OCI-LY7 (cell line): ENCODE data around the gene PRDM7. TPM values are rescaled to one million over a fixed set of nuclear protein-coding genes. Genes with fewer than 3 reads are reported as not detected.
A peak's percentile ranks its signal among the peaks of the same experiment; 100 is the strongest.

ENCODE experiments used
- BruUV-seq: library from RNA; stranded (reverse); fragments of 400-500 nt; replicated peaks from 2 replicates; lab custom pipeline; 2021; lab: Mats Ljungman, UMichigan
- CTCF ChIA-PET: fragments of 300-600 bp; sonication (Branson Sonifier 250); formaldehyde crosslinking; loops from one replicate; lab custom pipeline; 2022; ENCODE audit warnings: antibody characterized with exemption; ENCODE audit not compliant: unreplicated experiment; lab: Charles Lee
- POLR2A ChIA-PET: fragments of 300-600 bp; sonication (Branson Sonifier 250); formaldehyde crosslinking; loops from one replicate; lab custom pipeline; 2022; ENCODE audit warnings: antibody characterized with exemption; lab: Charles Lee
- DNase-seq: peaks from one replicate; pipeline ENCODE4 v3.0.0-alpha.2; 2015; ENCODE audit warnings: low spot score
- H2AFZ ChIP-seq: fragments of 200-600 bp; sonication (generic), shearing (Covaris generic); 2 replicates; pipeline ENCODE4 v1.6.1; 2014; ENCODE audit warnings: mild to moderate bottlenecking, antibody characterized with exemption, low read length, moderate library complexity
- H3K27ac ChIP-seq: fragments of 200-600 bp; sonication (generic); 2 replicates; pipeline ENCODE4 v1.5.1; 2014; ENCODE audit warnings: mixed run types, low read depth, mild to moderate bottlenecking, moderate library complexity, low read length, inconsistent platforms; ENCODE audit not compliant: poor library complexity, severe bottlenecking
- H3K36me3 ChIP-seq: fragments of 200-600 bp; sonication (generic); 2 replicates; pipeline ENCODE4 v1.6.1; 2014; ENCODE audit warnings: mild to moderate bottlenecking, antibody characterized with exemption, low read length, moderate library complexity, mixed read lengths; ENCODE audit not compliant: insufficient read depth
- H3K4me1 ChIP-seq: fragments of 200-600 bp; sonication (generic); 2 replicates; pipeline ENCODE4 v1.5.1; 2014; ENCODE audit warnings: mild to moderate bottlenecking, low read length; ENCODE audit not compliant: insufficient read depth, poor library complexity, severe bottlenecking
- H3K4me2 ChIP-seq: fragments of 200-600 bp; sonication (generic); 2 replicates; pipeline ENCODE4 v1.6.1; 2014; ENCODE audit warnings: mild to moderate bottlenecking, low read length
- H3K4me3 ChIP-seq: fragments of 200-600 bp; sonication (generic); 2 replicates; pipeline ENCODE4 v1.5.1; 2014; ENCODE audit warnings: mild to moderate bottlenecking, low read depth, low read length; ENCODE audit not compliant: poor library complexity, severe bottlenecking
- H3K79me2 ChIP-seq: fragments of 200-600 bp; sonication (generic); 2 replicates; pipeline ENCODE4 v1.6.1; 2016; ENCODE audit warnings: low read depth, mild to moderate bottlenecking, low read length, moderate library complexity, mixed read lengths; ENCODE audit not compliant: insufficient read depth
- H3K9me2 ChIP-seq: fragments of 200-600 bp; sonication (generic); 2 replicates; pipeline ENCODE4 v1.6.1; 2016; ENCODE audit warnings: mild to moderate bottlenecking, low read length, mixed read lengths; ENCODE audit not compliant: insufficient read depth
- H3K9me3 ChIP-seq: fragments of 200-600 bp; sonication (generic); 2 replicates; pipeline ENCODE4 v1.6.1; 2014; ENCODE audit warnings: mild to moderate bottlenecking, mixed run types, low read length, mixed read lengths
- H4K20me1 ChIP-seq: fragments of 200-600 bp; sonication (generic); 2 replicates; pipeline ENCODE4 v1.6.1; 2014; ENCODE audit warnings: mild to moderate bottlenecking, antibody characterized with exemption, low read length, moderate library complexity, mixed read lengths; ENCODE audit not compliant: insufficient read depth
- CTCF ChIP-seq: fragments of 200-600 bp; sonication (generic); conservative IDR thresholded peaks from 2 replicates; pipeline ENCODE4 v1.5.1; 2014; ENCODE audit warnings: mild to moderate bottlenecking, antibody characterized with exemption, low read length, moderate library complexity, mixed read lengths
- EZH2phosphoT487 ChIP-seq: fragments of 200-600 bp; sonication (generic); IDR thresholded peaks from 2 replicates; pipeline ENCODE4 v1.6.1; 2018; ENCODE audit warnings: low read depth, borderline replicate concordance, mild to moderate bottlenecking, mixed run types, antibody characterized with exemption, low read length, moderate library complexity, mixed read lengths
- intact Hi-C: fragments of 100-400 bp; cut with micrococcal nuclease; formaldehyde crosslinking; loops from one replicate; pipeline ENCODE4 v1.10.0; 2022; ENCODE audit not compliant: unreplicated experiment
- total RNA-seq, 2 experiments: library from RNA; depleted of rRNA in 1 of 2; stranded (reverse); fragments of >200 nt in 1 of 2; shearing (Covaris generic) in 1 of 2; gene quantifications; 2 replicates each; pipeline ENCODE4 v1.2.3, GENCODE V29; 2014 to 2022

The PRDM7 gene
- total RNA-seq, 2 experiments from 2014 or later, result not detected

DNA sequence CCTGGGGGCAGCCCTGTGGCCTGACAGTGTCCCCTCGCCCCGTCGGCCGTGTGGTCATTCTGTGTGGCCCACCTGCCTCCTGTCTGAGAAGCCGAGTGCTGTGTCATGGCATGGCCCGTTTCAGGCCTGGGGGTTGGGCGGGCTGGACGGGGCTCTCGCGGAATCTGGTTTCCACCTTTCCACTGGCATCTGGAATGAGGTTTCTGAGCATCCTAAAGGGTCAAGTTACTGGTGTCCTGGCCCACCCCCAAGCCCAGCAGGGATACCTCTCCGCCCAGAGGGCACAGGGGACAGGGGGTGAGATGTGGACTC lies 65.7 kb downstream of the PRDM7 start:
- no peak overlapping the region for H3K4me2 ChIP-seq
- intact Hi-C loops, result loop anchor here (10.0 kb wide), 1 partner anchor 307 kb away; the partner anchor contains the start of gene SPATA2L
- no peak overlapping the region for H3K4me3 ChIP-seq
- no peak for DNase-seq
- no peak for TF ChIP-seq EZH2phosphoT487
- TF ChIP-seq CTCF, result no peak
- CTCF ChIA-PET, result no interaction called here
- no peaks in the 10 kb centered on the region for H3K36me3 ChIP-seq
- no peaks in the 10 kb centered on the region for H3K9me2 ChIP-seq
- no peaks in the 10 kb centered on the region for H3K79me2 ChIP-seq
- H3K9me3 ChIP-seq, result no peaks in the 10 kb centered on the region
- peaks cover 45% of the 10 kb centered on the region for H3K4me1 ChIP-seq
- POLR2A ChIA-PET, result no interaction called here
- H2AFZ ChIP-seq, result no peak overlapping the region
- no TSS peak for BruUV-seq
- H3K27ac ChIP-seq, result no peak overlapping the region
- H4K20me1 ChIP-seq, result no peaks in the 10 kb centered on the region

DNA sequence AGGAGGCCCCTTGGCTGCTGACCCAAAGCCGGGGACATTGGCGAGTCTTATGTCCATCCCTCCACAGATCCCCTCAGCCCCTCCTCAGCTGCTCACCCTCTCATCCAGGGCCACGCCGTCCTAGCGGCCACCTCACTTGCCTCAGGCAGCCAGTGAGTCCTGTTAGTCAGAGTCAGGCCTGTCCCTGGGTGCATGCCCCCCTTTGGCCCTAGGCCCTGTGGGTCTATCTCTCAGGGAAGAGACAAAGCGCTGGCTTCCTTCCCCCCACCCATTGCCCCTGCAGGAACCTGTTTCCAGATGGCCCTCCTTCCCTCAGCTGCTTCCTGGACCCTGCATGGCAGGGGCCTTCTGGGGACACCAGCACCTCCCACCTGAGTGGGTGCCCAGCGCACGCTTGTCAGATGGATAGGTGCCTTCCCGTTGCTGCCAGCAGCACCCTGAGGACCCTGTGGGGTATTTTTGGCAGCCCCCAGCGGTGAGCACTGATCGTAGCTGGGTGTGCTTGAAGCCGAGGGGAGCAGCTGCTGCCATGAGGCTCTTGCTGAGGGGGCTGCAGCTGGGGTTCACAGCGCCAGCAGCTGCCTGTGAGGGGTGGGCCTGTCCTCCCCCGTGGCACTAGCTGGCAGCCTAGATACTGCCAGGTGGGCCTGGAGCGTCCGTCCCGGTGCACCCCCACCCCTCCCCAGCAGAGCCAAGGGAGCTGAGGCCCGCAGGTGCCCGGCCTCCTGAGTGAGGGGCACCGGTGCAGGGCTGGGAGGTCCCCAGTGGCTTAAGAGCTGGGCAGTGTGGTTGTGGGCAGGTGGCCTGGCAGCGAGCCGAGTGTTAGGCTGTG lies 66.2 kb downstream of the PRDM7 start:
- Histone ChIP-seq H3K27ac (no peak overlapping the region), H3K9me2 (no peaks in the 10 kb centered on the region), H4K20me1 (no peaks in the 10 kb centered on the region), H3K36me3 (no peaks in the 10 kb centered on the region), H3K4me2 (no peak overlapping the region), H3K4me1 (peaks cover 45% of the 10 kb centered on the region), H2AFZ (no peak overlapping the region), H3K4me3 (no peak overlapping the region), H3K79me2 (no peaks in the 10 kb centered on the region), H3K9me3 (no peaks in the 10 kb centered on the region)
- CTCF ChIA-PET, result no interaction called here
- no TSS peak for BruUV-seq
- TF ChIP-seq CTCF, result no peak
- no peak for TF ChIP-seq EZH2phosphoT487
- intact Hi-C loops, result loop anchor here (10.0 kb wide), 1 partner anchor 306 kb away; the partner anchor contains the start of gene SPATA2L
- POLR2A ChIA-PET, result no interaction called here
- DNase-seq, result no peak

DNA sequence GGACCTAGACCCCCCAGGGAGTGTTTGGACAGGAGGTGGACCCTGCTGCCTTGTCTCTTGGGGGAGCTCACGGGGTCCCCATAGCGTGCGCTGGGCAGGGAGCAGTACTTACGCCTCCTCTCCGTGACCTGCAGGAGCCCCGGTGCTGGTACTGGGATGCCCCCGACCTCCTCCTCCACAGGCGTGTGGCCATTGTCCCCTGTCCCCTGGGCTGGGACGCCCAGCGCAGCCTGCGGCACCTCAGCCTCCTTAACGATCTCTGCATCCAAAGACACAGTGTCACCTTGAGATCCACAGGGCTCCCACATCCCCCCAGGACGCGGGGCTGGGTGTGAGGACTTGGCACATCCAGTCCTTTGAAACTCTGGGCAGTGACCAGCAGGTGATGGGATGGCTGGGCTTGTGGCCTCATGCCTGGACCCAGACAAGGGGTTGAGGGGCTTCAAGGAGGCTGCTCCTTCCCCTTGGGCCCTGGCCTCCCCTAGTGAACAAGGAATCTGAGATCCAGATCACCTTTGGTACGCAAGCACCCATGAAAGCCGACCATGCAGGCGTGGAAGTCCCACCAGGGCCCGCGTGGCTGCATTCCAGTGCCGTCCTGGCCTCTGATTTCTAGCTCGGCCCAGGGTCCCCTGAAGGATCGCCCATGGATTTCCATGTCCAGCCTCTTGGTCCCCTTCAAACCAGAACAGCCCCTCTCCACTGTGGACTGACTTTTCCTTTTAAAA lies 67.8 kb downstream of the PRDM7 start:
- Histone ChIP-seq H3K27ac (no peak overlapping the region), H3K9me2 (no peaks in the 10 kb centered on the region), H3K9me3 (no peaks in the 10 kb centered on the region), H3K79me2 (no peaks in the 10 kb centered on the region), H3K4me1 (peaks cover 45% of the 10 kb centered on the region), H3K4me2 (peak overlapping the region; percentile 53), H2AFZ (no peak overlapping the region), H4K20me1 (no peaks in the 10 kb centered on the region), H3K4me3 (peak overlapping the region; percentile 37), H3K36me3 (no peaks in the 10 kb centered on the region)
- TF ChIP-seq CTCF, result no peak
- no peak for TF ChIP-seq EZH2phosphoT487
- CTCF ChIA-PET, result no interaction called here
- POLR2A ChIA-PET, result interaction anchor here (0.6 to 0.9 kb wide), 2 partner anchors 35 to 37 kb away, joined by 3 read pairs; no protein-coding TSS in a partner anchor
- intact Hi-C loops, result no loop called here
- no peak for DNase-seq
- no TSS peak for BruUV-seq
